IMR-90 (cell line): ENCODE data around the gene AMD1. TPM values are rescaled to one million over a fixed set of nuclear protein-coding genes. Genes with fewer than 3 reads are reported as not detected.

ENCODE experiments used
- ATAC-seq: fragments of 200-7000 bp; cut with Tn5 transposase; 2 replicates; pipeline ENCODE4 v1.9.1; 2020; ENCODE audit warnings: low read depth, mild to moderate bottlenecking, moderate library complexity
- BruUV-seq: library from RNA; stranded (reverse); fragments of 400-500 nt; replicated peaks from 2 replicates; lab custom pipeline; 2021; lab: Mats Ljungman, UMichigan
- CTCF ChIA-PET: fragments of 300-600 bp; formaldehyde crosslinking; extraction: SDS; loops from one replicate; lab custom pipeline; 2021; ENCODE audit warnings: antibody characterized with exemption; lab: Yijun Ruan, JAX
- POLR2A ChIA-PET: fragments of 300-600 bp; sonication (Branson Sonifier 250); formaldehyde crosslinking; loops from one replicate; lab custom pipeline; 2022; ENCODE audit warnings: antibody characterized with exemption; ENCODE audit not compliant: unreplicated experiment; lab: Charles Lee
- DNase-seq: peaks from one replicate; pipeline ENCODE4 v3.0.0; 2013
- H2AFZ ChIP-seq: replicated peaks from 2 replicates; pipeline ENCODE3; 2013; ENCODE audit warnings: low read length, mild to moderate bottlenecking; ENCODE audit not compliant: poor library complexity
- H2AK5ac ChIP-seq: 2 replicates; pipeline ENCODE4 v1.6.1; 2013; ENCODE audit warnings: low read depth, low read length, inconsistent platforms
- H2AK9ac ChIP-seq: replicated peaks from 2 replicates; pipeline ENCODE3; 2013; ENCODE audit warnings: mild to moderate bottlenecking, low read depth, low read length, moderate library complexity; ENCODE audit not compliant: poor library complexity
- H2BK120ac ChIP-seq: 2 replicates; pipeline ENCODE4 v1.6.1; 2013; ENCODE audit warnings: low read depth, low read length, inconsistent platforms
- H2BK15ac ChIP-seq: 3 replicates; pipeline ENCODE4 v1.6.1; 2013; ENCODE audit warnings: low read depth, low read length, inconsistent platforms
- H2BK20ac ChIP-seq: 2 replicates; pipeline ENCODE4 v1.6.1; 2013; ENCODE audit warnings: low read depth, mild to moderate bottlenecking, inconsistent platforms, low read length, moderate library complexity
- H2BK5ac ChIP-seq: 2 replicates; pipeline ENCODE4 v1.6.1; 2013; ENCODE audit warnings: mild to moderate bottlenecking, low read depth, low read length, inconsistent platforms; ENCODE audit not compliant: poor library complexity, severe bottlenecking
- H3K14ac ChIP-seq: replicated peaks from 2 replicates; pipeline ENCODE4 v1.6.1; 2013; ENCODE audit warnings: low read depth, low read length, inconsistent platforms
- H3K18ac ChIP-seq: 2 replicates; pipeline ENCODE4 v1.6.1; 2013; ENCODE audit warnings: low read depth, low read length, control low read depth
- H3K23ac ChIP-seq: 2 replicates; pipeline ENCODE4 v1.6.1; 2013; ENCODE audit warnings: low read depth, low read length, inconsistent platforms
- H3K27ac ChIP-seq: 2 replicates; pipeline ENCODE4 v1.5.1; 2013; ENCODE audit warnings: mild to moderate bottlenecking, control low read depth, low read length; ENCODE audit not compliant: insufficient read depth
- H3K27me3 ChIP-seq: 2 replicates; pipeline ENCODE4 v1.6.1; 2013; ENCODE audit warnings: low read length; ENCODE audit not compliant: control insufficient read depth, insufficient read depth
- H3K36me3 ChIP-seq: 2 replicates; pipeline ENCODE4 v1.6.1; 2013; ENCODE audit warnings: low read length, mixed read lengths; ENCODE audit not compliant: control insufficient read depth, insufficient read depth
- H3K4ac ChIP-seq: 2 replicates; pipeline ENCODE4 v1.6.1; 2013; ENCODE audit warnings: low read depth, low read length, inconsistent platforms
- H3K4me1 ChIP-seq: 2 replicates; pipeline ENCODE4 v1.6.1; 2013; ENCODE audit warnings: low read length, mixed read lengths; ENCODE audit not compliant: control insufficient read depth, insufficient read depth
- H3K4me2 ChIP-seq: 2 replicates; pipeline ENCODE4 v1.6.1; 2013; ENCODE audit warnings: low read depth, mild to moderate bottlenecking, control low read depth, low read length, moderate library complexity
- H3K4me3 ChIP-seq: 2 replicates; pipeline ENCODE4 v1.5.1; 2013; ENCODE audit warnings: low read depth, mild to moderate bottlenecking, control low read depth, low read length, moderate library complexity; ENCODE audit not compliant: insufficient read depth
- H3K56ac ChIP-seq: 2 replicates; pipeline ENCODE4 v1.6.1; 2013; ENCODE audit warnings: low read length, inconsistent platforms; ENCODE audit not compliant: insufficient read depth; ENCODE audit errors: extremely low read depth
- H3K79me1 ChIP-seq, 2 experiments: 2 replicates each; pipeline ENCODE4 v1.6.1; 2013; ENCODE audit warnings: low read length in 2 of 2, inconsistent platforms in 1 of 2, low read depth in 1 of 2
- H3K9ac ChIP-seq: 2 replicates; pipeline ENCODE4 v1.6.1; 2013; ENCODE audit warnings: low read depth, low read length, control low read depth
- H3K9me1 ChIP-seq: 2 replicates; pipeline ENCODE4 v1.6.1; 2013; ENCODE audit warnings: low read length, inconsistent platforms; ENCODE audit not compliant: insufficient read depth
- H3K9me3 ChIP-seq: 2 replicates; pipeline ENCODE4 v1.6.1; 2013; ENCODE audit warnings: low read length; ENCODE audit not compliant: control insufficient read depth, insufficient read depth
- H4K20me1 ChIP-seq: 2 replicates; pipeline ENCODE4 v1.6.1; 2013; ENCODE audit warnings: low read length, inconsistent platforms; ENCODE audit not compliant: insufficient read depth
- H4K5ac ChIP-seq: 2 replicates; pipeline ENCODE4 v1.6.1; 2013; ENCODE audit warnings: mild to moderate bottlenecking, low read depth, low read length, control low read depth
- H4K8ac ChIP-seq, 2 experiments: 2 replicates each; pipeline ENCODE4 v1.6.1; 2013; ENCODE audit warnings: low read depth in 2 of 2, low read length in 2 of 2, control low read depth in 1 of 2, inconsistent platforms in 1 of 2
- H4K91ac ChIP-seq: 2 replicates; pipeline ENCODE4 v1.6.1; 2013; ENCODE audit warnings: low read depth, low read length, inconsistent platforms; ENCODE audit not compliant: insufficient read depth
- BHLHE40 ChIP-seq: fragments of 150-350 bp; IDR thresholded peaks from 2 replicates; pipeline ENCODE4 v1.6.1; 2016; ENCODE audit warnings: mild to moderate bottlenecking, low read depth, low read length
- CEBPB ChIP-seq: IDR thresholded peaks from 2 replicates; pipeline ENCODE4 v1.6.1; 2012; ENCODE audit warnings: low read depth, low read length, improper control_type of control experiment
- CHD1 ChIP-seq: IDR thresholded peaks from 2 replicates; pipeline ENCODE4 v1.6.1; 2012; ENCODE audit warnings: low read depth, low read length, improper control_type of control experiment
- FOS ChIP-seq: fragments of 150-350 bp; IDR thresholded peaks from 2 replicates; pipeline ENCODE4 v1.6.1; 2016; ENCODE audit warnings: low read depth, low read length
- MAZ ChIP-seq: IDR thresholded peaks from 2 replicates; pipeline ENCODE4 v1.6.1; 2012; ENCODE audit warnings: low read depth, mild to moderate bottlenecking, low read length, improper control_type of control experiment, moderate library complexity, borderline replicate concordance
- MXI1 ChIP-seq: IDR thresholded peaks from 2 replicates; pipeline ENCODE4 v1.6.1; 2012; ENCODE audit warnings: low read depth, mild to moderate bottlenecking, low read length, moderate library complexity, borderline replicate concordance
- NFE2L2 ChIP-seq: fragments of 150-350 bp; IDR thresholded peaks from 2 replicates; pipeline ENCODE4 v1.6.1; 2016; ENCODE audit warnings: low read depth, mild to moderate bottlenecking, low read length
- POLR2A ChIP-seq: IDR thresholded peaks from 2 replicates; pipeline ENCODE4 v1.6.1; 2012; ENCODE audit warnings: mild to moderate bottlenecking, low read depth, low read length
- RCOR1 ChIP-seq: IDR thresholded peaks from 2 replicates; pipeline ENCODE4 v1.6.1; 2012; ENCODE audit warnings: mild to moderate bottlenecking, low read length, improper control_type of control experiment; ENCODE audit not compliant: insufficient replicate concordance
- SMC3 ChIP-seq: fragments of 150-350 bp; IDR thresholded peaks from 2 replicates; pipeline ENCODE4 v1.6.1; 2016; ENCODE audit warnings: low read depth, mild to moderate bottlenecking, antibody characterized with exemption, low read length, moderate library complexity
- WGBS, 2 experiments: methylation state at CpG; one replicate each; pipeline versions ENCODE4 v1.1.5 to v1.1.7; 2013; ENCODE audit warnings: missing lambda C conversion rate in 2 of 2; ENCODE audit not compliant: insufficient read length in 1 of 2; ENCODE audit errors: extremely low coverage in 2 of 2; 5-methylcytosine and 5-hydroxymethylcytosine counted together
- dilution Hi-C: fragments of 300-500 bp; cut with HindIII; formaldehyde crosslinking; loops from one replicate; pipeline ENCODE4 v1.14.3; 2018; ENCODE audit warnings: low sequenced_read_pairs; ENCODE audit not compliant: unreplicated experiment
- in situ Hi-C: fragments of 300-500 bp; cut with MboI; formaldehyde crosslinking; loops from 3 replicates; pipeline ENCODE4 v1.14.3; 2019; ENCODE audit warnings: low sequenced_read_pairs, inconsistent platforms, mixed read lengths
- intact Hi-C: fragments of 100-400 bp; cut with micrococcal nuclease; formaldehyde crosslinking; loops from 2 replicates; pipeline ENCODE4 v1.10.0; 2022
- polyA plus RNA-seq, 3 experiments: library from polyadenylated mRNA; depleted of rRNA; stranded (reverse); fragments of >200 nt; gene quantifications; 2 replicates each; pipeline ENCODE4 v1.2.3, GENCODE V29; 2012; ENCODE audit warnings: low replicate concordance in 1 of 3
- total RNA-seq: library from RNA; depleted of rRNA; stranded (reverse); fragments of >200 nt; gene quantifications from 2 replicates; pipeline ENCODE4 v1.2.3, GENCODE V29; 2012
- TF ChIP-seq, protein P1 (sequence below): fragments of 150-350 bp; IDR thresholded peaks from 2 replicates; pipeline ENCODE4 v1.6.1; 2017; ENCODE audit warnings: mild to moderate bottlenecking, antibody characterized with exemption, low read length, low read depth
- TF ChIP-seq, protein P2 (sequence below): conservative IDR thresholded peaks from 2 replicates; pipeline ENCODE4 v1.5.1; 2012; ENCODE audit warnings: mild to moderate bottlenecking, low read depth, low read length, improper control_type of control experiment
- TF ChIP-seq, protein P3 (sequence below): fragments of 150-350 bp; IDR thresholded peaks from 2 replicates; pipeline ENCODE4 v1.6.1; 2016; ENCODE audit warnings: low read depth, mild to moderate bottlenecking, low read length, moderate library complexity, borderline replicate concordance

AMD1 gene
- total and polyA plus RNA-seq, 2 of the 4 experiments (the other 2 are of a cell fraction): 32.2 to 65.8 TPM

DNA sequence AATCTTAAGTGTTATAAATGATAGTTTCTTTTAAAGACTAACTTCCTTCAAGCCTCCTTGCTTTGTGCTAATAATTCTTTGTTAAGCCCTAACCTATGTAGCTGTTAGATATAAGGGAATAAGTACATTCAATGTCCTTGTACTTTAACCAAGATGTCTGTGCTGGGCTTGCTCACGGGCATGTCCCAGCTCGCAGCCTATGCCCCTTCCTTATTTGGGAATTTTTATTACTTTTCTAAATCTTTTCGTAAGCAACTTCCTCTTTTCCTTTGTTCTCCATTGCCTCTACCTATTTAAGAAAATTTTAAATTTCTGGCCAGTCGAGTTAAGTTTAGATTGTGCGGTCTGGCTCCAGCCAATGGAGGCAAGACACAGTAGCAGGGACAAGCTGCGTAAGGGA, 33.3 kb upstream of the AMD1 start:
- Histone ChIP-seq H3K27me3 (no peaks in the 10 kb centered on the region), H4K91ac (no peak overlapping the region), H2AFZ (no peak overlapping the region), H3K4ac (no peak overlapping the region), H3K9me3 (no peaks in the 10 kb centered on the region), H4K8ac (no peak overlapping the region), H3K23ac (no peak overlapping the region), H2BK120ac (no peak overlapping the region), H2BK5ac (no peak overlapping the region), H3K18ac (no peak overlapping the region), H3K9ac (no peak overlapping the region), H3K79me1 (no peaks in the 10 kb centered on the region), H2AK5ac (no peak overlapping the region), H3K14ac (no peak overlapping the region), H2AK9ac (no peak overlapping the region), H3K56ac (no peak overlapping the region), H4K20me1 (no peaks in the 10 kb centered on the region), H3K4me3 (no peak overlapping the region), H3K9me1 (no peaks in the 10 kb centered on the region; the same call in 1 of the 2 replicates), H3K36me3 (no peaks in the 10 kb centered on the region), H4K5ac (no peak overlapping the region), H2BK15ac (no peak overlapping the region), H3K27ac (no peak overlapping the region), H3K4me2 (no peak overlapping the region), H3K4me1 (no peaks in the 10 kb centered on the region), H2BK20ac (no peak overlapping the region)
- no peak for DNase-seq
- dilution Hi-C loops: no loop called here
- WGBS, 2 experiments: no CpG with 5 or more reads among the region's 6 CpGs
- POLR2A ChIA-PET: no interaction called here
- no peak for ATAC-seq
- in situ Hi-C loops: no loop called here
- TF ChIP-seq RCOR1: no peak
- TF ChIP-seq, protein P1, sequence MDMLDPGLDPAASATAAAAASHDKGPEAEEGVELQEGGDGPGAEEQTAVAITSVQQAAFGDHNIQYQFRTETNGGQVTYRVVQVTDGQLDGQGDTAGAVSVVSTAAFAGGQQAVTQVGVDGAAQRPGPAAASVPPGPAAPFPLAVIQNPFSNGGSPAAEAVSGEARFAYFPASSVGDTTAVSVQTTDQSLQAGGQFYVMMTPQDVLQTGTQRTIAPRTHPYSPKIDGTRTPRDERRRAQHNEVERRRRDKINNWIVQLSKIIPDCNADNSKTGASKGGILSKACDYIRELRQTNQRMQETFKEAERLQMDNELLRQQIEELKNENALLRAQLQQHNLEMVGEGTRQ: no peak
- no peak for TF ChIP-seq SMC3
- TF ChIP-seq MXI1: no peak
- TF ChIP-seq CEBPB: no peak
- TF ChIP-seq BHLHE40: no peak
- TF ChIP-seq, protein P2, sequence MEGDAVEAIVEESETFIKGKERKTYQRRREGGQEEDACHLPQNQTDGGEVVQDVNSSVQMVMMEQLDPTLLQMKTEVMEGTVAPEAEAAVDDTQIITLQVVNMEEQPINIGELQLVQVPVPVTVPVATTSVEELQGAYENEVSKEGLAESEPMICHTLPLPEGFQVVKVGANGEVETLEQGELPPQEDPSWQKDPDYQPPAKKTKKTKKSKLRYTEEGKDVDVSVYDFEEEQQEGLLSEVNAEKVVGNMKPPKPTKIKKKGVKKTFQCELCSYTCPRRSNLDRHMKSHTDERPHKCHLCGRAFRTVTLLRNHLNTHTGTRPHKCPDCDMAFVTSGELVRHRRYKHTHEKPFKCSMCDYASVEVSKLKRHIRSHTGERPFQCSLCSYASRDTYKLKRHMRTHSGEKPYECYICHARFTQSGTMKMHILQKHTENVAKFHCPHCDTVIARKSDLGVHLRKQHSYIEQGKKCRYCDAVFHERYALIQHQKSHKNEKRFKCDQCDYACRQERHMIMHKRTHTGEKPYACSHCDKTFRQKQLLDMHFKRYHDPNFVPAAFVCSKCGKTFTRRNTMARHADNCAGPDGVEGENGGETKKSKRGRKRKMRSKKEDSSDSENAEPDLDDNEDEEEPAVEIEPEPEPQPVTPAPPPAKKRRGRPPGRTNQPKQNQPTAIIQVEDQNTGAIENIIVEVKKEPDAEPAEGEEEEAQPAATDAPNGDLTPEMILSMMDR: no peak
- TF ChIP-seq, protein P3, sequence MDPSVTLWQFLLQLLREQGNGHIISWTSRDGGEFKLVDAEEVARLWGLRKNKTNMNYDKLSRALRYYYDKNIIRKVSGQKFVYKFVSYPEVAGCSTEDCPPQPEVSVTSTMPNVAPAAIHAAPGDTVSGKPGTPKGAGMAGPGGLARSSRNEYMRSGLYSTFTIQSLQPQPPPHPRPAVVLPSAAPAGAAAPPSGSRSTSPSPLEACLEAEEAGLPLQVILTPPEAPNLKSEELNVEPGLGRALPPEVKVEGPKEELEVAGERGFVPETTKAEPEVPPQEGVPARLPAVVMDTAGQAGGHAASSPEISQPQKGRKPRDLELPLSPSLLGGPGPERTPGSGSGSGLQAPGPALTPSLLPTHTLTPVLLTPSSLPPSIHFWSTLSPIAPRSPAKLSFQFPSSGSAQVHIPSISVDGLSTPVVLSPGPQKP: no peak
- no peak for TF ChIP-seq MAZ
- TF ChIP-seq NFE2L2: no peak
- TF ChIP-seq FOS: no peak
- TF ChIP-seq CHD1: no peak
- no peak for TF ChIP-seq POLR2A
- intact Hi-C loops: no loop called here
- CTCF ChIA-PET: no interaction called here
- BruUV-seq: no TSS peak
